Thoracic aorta (tissue), 2 donors: Measurements from ENCODE around the gene DOC2B. TPM values are rescaled to one million over a fixed set of nuclear protein-coding genes. Genes with fewer than 3 reads are reported as not detected.

Experiments used
- ATAC-seq: fragments of 150-250 bp; one replicate; pipeline ENCODE4 v1.8.0; 2017; ENCODE audit warnings: low read depth; ENCODE audit not compliant: insufficient number of reproducible peaks, low FRiP score
- DNase-seq: peaks from one replicate; pipeline ENCODE4 v3.0.0-alpha.2; 2020; ENCODE audit warnings: low spot score
- H3K27ac ChIP-seq, 2 donors: fragments of 200-600 bp; sonication (generic); 1 replicate in 1 of 2; 2 replicates in 1 of 2; pipeline ENCODE4 v1.5.1; 2016; ENCODE audit warnings: mild to moderate bottlenecking in 2 of 2, moderate library complexity in 2 of 2
- H3K27me3 ChIP-seq: fragments of 200-600 bp; sonication (generic); replicated peaks from 2 replicates; pipeline ENCODE4 v1.6.0; 2016; ENCODE audit warnings: mild to moderate bottlenecking; ENCODE audit not compliant: insufficient read depth
- H3K36me3 ChIP-seq: fragments of 200-600 bp; sonication (generic); one replicate; pipeline ENCODE4 v1.5.1; 2016
- H3K4me1 ChIP-seq, 2 donors: fragments of 200-600 bp; sonication (generic); 1 replicate in 1 of 2; 2 replicates in 1 of 2; pipeline versions ENCODE4 v1.5.1 to v1.6.0; 2016; ENCODE audit warnings: low read depth in 2 of 2, mild to moderate bottlenecking in 1 of 2; ENCODE audit not compliant: control insufficient read depth in 1 of 2
- H3K4me3 ChIP-seq: fragments of 200-600 bp; sonication (generic); 2 replicates; pipeline ENCODE4 v1.5.1; 2016; ENCODE audit warnings: mild to moderate bottlenecking
- H3K9me3 ChIP-seq: fragments of 200-600 bp; sonication (generic); 2 replicates; pipeline ENCODE4 v1.5.1; 2016
- CTCF ChIP-seq: fragments of 200-600 bp; sonication (generic); IDR thresholded peaks from one replicate; pipeline ENCODE4 v1.5.1; 2019; ENCODE audit warnings: antibody characterized with exemption
- total RNA-seq, 2 donors: library from RNA; depleted of rRNA; stranded (reverse); fragments of >200 nt; gene quantifications; one replicate each; pipeline versions ENCODE4 v1.1.0 to v1.2.3, GENCODE V29; 2016

The DOC2B gene
- total RNA-seq, 2 donors from 2014 or later, result 4.2 to 7.5 TPM

- no peak overlapping the region for H3K4me3 ChIP-seq
- DNase-seq, result no peak
- H3K9me3 ChIP-seq, result no peaks in the 10 kb centered on the region
- ATAC-seq, result no peak
- H3K27me3 ChIP-seq, result no peaks in the 10 kb centered on the region
- no peak overlapping the region for H3K27ac ChIP-seq
- TF ChIP-seq CTCF, result no peak
- H3K36me3 ChIP-seq, result no peaks in the 10 kb centered on the region
- H3K4me1 ChIP-seq, result no peaks in the 10 kb centered on the region
These were observed 15.9 kb upstream of the DOC2B start for GRCh38 chr17:197352-197751.

DNA sequence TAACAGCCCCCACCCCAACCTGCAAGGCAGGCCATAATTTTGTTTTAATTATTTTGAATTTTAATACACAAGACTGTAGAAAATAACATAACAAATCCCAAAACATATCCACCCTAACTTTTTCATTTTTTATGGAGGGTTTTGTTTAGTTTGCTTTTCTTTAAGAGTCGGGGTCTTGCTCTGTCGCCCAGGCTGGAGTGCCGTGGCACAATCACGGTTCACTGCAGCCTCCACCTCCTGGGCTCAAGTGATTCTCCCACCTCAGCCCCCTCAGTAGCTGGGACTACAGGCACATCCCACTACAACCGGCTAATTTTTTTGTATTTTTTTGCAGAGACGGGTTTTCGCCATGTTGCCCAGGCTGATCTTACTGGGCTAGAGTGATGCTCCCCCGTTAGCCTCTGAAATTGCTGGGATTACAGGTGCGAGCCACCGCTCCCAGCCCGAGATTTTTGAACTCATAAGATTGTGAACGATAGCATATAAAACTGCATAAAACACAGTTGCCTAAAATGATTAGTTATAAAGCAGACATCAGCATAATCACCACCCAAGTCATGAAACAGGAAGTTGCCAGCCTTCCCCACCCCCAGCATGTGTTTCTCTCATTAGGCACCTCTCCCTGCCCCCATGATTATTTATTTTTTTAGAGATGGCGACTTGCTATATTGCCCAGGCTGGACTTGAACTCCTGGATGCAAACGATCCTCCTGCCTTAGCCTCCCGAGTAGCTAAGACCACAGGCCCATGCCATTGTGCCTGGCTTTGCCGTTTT lies 13.6 kb upstream of the DOC2B start:
- no peaks in the 10 kb centered on the region for H3K4me1 ChIP-seq
- no peak for TF ChIP-seq CTCF
- no peaks in the 10 kb centered on the region for H3K27me3 ChIP-seq
- H3K36me3 ChIP-seq, result no peaks in the 10 kb centered on the region
- no peak overlapping the region for H3K4me3 ChIP-seq
- ATAC-seq, result no peak
- DNase-seq, result no peak
- no peak overlapping the region for H3K27ac ChIP-seq
- H3K9me3 ChIP-seq, result no peaks in the 10 kb centered on the region

DNA sequence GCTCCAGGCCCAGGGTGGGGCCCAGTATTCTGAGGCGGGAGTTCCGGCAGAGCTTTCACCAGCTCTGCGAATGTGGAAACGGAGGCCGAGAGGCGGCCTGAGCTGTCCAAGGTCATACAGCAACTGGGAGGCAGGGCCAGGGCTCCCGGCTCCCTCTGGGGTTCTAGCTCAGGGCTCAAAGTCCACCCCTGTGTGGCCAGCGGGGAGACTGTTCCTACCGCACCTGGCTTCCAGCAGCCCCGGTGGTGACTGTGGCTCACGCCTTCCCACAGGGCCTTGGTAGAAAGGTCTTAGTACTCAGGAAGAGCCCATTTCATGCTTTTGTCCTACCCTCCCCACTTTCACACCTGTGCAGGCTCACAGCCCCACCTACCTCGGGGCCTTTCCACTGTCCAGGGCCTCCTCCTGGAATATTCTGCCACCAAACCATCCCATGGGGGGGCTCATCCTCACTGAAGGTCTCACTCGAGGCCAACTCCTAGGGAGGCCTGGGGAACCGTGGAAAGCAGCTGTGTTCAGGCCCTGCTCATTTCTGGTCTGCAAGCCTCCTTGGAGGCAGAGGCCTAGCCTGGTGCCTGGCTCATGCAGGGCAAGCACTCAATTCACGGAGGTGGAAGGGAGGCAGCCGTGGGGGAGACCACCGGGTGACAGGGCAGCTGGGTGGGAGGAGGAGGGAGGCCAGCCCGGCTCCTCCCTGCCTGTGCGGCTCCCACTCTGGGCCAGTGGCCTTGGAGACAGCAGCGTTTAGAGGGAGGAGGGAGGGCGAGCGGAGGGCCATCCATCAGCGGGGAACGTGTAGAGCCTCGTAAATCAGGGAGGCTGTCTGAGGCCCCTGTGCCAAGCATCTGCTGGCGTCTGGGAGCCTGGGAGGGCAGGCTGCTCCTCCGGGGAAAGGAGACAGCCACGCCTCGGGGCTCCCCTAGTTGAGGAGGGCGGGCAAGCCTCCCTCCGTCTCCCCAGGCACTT lies 12.7 kb upstream of the DOC2B start:
- ATAC-seq (no peak), DNase-seq (no peak)
- TF ChIP-seq CTCF, result no peak
- Histone ChIP-seq H3K27me3 (no peaks in the 10 kb centered on the region), H3K36me3 (no peaks in the 10 kb centered on the region), H3K9me3 (no peaks in the 10 kb centered on the region), H3K4me1 (no peaks in the 10 kb centered on the region), H3K27ac (no peak overlapping the region), H3K4me3 (no peak overlapping the region)

GRCh38 chr17:193426-193810 lies 12.0 kb upstream of the DOC2B start:
- DNase-seq (no peak), ATAC-seq (no peak)
- no peaks in the 10 kb centered on the region for H3K27me3 ChIP-seq

More at GRCh38 chr17:193426-193810, 12.0 kb upstream of the DOC2B start:
- H3K4me1 ChIP-seq, result no peaks in the 10 kb centered on the region
- H3K9me3 ChIP-seq, result no peaks in the 10 kb centered on the region
- H3K27ac ChIP-seq, result no peak overlapping the region
- no peaks in the 10 kb centered on the region for H3K36me3 ChIP-seq
- no peak overlapping the region for H3K4me3 ChIP-seq
- TF ChIP-seq CTCF, result no peak
